HepG2 (cell line): ENCODE results near the gene WDR35.

Experiments used
- EZH2 ChIP-seq: conservative IDR thresholded peaks from 2 replicates; pipeline ENCODE4 v1.6.1; 2012; ENCODE audit warnings: mild to moderate bottlenecking, low read depth, low read length, moderate library complexity
- JUND ChIP-seq: sonication (generic); formaldehyde crosslinking; IDR thresholded peaks from 2 replicates; pipeline ENCODE4 v1.8.0; 2022; ENCODE audit warnings: mild to moderate bottlenecking, missing genetic modification reagents

- TF ChIP-seq EZH2 (no peak), JUND (CRISPR knock-in tag) (no peak)
Measured at GRCh38 chr2:19929226-19929625, 60.7 kb downstream of the WDR35 start.
